GM19193 (cell line): ENCODE measurements around the gene IGF2.

Source experiments
- POLR2A ChIP-seq: IDR thresholded peaks from 4 replicates; pipeline ENCODE4 v1.6.1; 2011; ENCODE audit not compliant: insufficient read depth, insufficient read length; ENCODE audit errors: extremely low read depth

The IGF2 gene

DNA sequence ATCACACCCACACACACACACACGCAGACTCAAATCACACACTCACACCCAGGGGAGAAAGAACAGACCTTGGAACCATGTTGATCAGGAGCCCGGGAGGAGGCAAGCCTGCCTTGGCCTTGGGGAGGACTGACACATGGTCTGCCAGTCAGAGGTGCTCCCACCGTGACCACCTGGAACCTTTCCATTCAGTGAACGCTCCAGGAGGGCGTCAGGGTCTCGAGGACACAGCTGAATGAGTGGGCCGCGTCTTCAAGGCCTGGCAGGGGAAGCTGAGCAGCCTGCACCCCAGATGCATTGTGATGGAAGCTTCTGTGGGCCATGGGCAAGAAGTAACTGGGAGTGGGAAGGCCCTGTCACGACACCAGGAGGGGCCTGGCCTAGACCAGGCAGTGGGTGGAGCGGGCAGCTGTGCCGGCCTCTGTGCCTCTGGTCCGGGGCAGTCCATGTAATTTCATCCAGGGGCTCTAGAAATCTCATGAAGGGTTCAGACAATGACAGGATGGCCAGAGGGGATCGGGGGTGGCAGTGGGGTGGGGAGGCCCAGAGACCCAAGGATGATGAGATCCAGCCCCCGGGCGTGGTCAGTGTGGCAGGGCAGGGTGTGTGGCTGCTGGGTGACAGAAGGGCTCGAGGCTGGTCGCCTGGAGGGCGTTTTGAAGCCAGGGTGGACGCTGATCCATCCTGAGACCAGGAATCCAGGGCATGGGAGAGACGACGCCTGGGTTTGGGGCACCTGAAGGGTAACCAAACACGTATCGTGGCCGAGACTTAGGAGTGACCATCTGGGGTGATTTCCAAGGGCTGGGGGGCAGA lies 53.7 kb downstream of the IGF2 start:
- TF ChIP-seq POLR2A: no peak

DNA sequence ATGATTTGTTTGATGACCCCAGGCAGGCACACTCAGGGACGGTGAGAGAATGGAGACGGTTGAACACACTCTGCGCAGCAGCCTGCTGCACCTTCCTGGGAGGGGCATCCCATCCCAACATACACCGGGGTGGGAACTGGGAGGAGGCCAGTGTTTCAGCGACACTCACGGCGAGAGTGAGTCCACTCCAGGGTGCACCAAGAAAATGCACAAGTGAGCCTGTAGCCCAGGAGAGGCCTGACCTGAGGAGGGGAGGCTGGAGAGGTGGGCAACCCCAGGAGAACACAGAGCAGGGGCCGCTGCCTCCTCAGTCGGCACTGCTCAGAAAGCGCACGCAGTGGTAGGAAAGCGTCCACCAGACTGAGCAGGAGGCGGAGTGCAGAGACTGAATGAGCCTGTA lies 54.5 kb downstream of the IGF2 start:
- TF ChIP-seq POLR2A: no peak
